ENCODE measurements around the gene KDM1B.
A peak's percentile ranks its signal among the peaks of the same experiment; 100 is the strongest.
"Not testable (repeated sequence)": the region's sequence is repeated elsewhere in the genome, so short reads cannot be mapped to it uniquely, and the experiment has no call there.

Gene KDM1B

DNA sequence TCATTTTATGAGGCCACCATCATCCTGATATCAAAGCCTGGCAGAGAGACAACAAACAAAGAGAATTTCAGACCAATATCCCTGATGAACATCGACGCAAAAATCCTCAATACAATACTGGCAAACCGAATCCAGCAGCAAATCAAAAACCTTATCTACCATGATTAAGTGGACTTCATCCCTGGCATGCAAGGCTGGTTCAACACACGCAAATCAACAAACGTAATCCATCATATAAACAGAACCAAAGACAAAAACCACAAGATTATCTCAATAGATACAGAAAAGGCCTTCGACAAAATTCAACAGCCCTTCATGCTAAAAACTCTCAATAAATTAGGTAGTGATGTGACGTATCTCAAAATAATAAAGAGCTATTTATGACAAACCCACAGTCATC is 76.6 kb downstream of the KDM1B start:
- not testable (repeated sequence) for DNase-seq (ENCODE audit: low read depth in 2 of 2)

DNA sequence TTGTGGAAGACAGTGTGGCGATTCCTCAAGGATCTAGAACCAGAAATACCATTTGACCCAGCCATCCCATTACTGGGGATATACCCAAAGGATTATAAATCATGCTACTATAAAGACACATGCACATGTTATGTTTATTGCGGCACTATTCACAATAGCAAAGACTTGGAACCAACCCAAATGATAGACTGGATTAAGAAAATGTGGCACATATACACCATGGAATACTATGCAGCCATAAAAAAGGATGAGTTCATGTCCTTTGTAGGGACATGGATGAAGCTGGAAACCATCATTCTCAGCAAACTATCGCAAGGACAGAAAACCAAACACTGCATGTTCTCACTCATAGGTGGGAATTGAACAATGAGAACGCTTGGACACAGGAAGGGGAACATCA is 78.5 kb downstream of the KDM1B start:
- not testable (repeated sequence) for DNase-seq (ENCODE audit: low read depth in 2 of 2)

DNA sequence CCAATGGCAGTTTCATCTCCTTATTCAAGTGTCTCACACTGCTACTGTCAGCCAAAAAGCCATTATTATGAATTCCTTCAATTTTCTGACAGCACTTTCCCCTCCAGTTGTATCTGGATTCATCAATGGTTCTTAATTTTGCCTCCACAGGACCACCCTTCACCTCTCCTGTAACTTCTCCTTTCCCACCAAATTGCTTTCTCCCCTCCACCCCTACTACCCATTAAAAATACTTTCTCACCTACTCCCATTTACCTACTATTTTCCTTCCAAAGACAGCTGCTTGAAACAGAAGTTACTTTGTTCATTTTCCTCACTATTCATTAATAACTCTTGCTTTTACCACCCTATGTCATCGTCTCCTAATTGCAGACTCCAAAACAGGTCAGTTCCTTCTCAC is 79.3 kb downstream of the KDM1B start:
- no peak for DNase-seq (ENCODE audit: low read depth in 2 of 2)

DNA sequence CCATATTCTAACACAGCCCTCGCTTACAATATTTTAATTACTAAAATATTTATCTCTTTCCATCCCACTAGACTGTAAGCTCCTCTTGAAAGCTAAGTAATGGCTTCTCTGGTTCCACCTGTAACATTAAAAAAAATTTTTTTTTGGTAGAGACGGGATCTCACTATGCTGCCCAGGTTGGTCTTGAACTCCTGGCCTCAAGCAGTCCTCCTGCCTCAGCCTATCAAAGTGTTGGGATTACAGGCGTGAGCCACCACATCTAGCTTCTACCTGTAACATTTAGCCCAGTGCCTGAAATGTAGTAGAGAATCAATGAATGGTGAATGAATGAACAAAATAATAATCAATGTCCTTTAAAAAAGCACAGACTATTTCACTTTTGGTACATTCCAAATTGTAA is 80.3 kb downstream of the KDM1B start:
- no peak for DNase-seq (ENCODE audit: low read depth in 2 of 2)

DNA sequence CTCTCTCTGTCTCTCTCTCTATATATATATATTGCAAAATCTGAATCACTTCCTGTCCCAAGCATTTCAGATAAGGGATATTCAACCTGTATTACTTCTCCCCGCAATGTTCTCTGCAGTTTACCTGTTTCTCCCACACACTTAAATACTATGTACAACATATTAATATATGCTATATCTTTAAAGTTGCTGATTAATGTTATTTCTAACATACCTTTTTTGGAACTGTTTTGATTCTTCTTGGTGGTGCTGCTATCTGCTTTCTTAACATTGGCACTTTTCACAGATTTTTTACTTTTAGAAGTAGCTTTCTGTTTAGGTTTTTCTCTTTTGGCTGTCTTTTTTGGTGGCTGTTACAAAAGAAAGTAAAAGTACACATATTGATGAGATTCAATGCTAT is 81.9 kb downstream of the KDM1B start:
- DNase-seq (ENCODE audit: low read depth in 2 of 2) = no peak

DNA sequence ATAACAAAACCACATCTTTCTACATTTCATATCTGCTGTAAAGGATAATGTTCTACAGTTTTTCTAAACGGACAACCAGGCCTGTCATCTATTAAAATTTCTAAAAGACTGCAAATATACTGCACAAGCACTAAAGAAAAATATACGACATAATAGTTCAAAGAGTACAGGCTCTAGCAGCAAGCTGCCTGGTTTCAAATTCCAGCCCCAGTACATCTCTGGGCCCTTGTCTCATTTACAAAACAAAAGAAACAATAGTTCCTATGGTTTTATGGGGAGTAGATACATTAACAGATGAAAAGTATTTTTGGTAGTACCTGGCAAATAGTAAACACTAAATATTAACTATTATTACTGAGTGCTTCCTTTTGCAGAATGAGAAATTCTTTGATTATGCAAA is 85.0 kb downstream of the KDM1B start:
- DNase-seq (ENCODE audit: low read depth in 2 of 2) = no peak

DNA sequence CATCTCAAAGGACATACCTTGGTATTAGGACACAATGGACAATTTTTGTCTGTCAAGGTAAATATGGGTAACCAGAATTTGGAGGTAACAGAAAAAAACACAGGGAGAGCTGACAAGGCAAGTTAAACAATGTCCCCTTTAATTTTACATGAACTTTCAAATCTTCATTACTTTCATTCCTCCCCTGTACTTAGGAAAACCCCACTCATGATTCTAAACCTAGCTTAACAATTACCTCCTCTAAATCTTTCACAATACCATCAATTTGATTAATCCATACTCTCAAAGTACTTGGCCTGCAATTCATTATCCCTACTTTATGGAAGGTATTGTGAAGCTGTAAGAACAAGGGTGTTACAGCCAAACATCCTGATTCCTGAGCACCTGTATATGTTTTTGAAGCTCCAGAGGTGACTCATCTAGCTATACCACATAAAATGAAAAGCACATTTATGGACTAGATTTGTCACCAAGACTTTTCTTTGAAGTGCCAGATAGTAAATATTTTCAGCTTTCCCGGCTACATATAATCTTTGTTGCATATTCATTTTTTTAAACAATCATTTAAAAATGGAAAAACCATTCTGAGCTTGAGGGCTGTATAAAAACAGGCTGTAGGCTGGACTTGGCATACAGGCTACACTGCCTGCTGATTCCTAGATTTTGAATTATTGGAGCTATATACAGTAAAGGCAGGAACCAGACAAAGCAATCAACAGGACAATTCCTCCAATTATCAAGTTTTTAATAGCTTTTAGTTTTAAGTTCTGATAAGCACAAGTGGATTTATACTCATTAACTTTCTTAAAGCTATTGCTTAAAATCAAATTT is 86.2 kb downstream of the KDM1B start:
- no peak for DNase-seq (ENCODE audit: low read depth in 2 of 2)

DNA sequence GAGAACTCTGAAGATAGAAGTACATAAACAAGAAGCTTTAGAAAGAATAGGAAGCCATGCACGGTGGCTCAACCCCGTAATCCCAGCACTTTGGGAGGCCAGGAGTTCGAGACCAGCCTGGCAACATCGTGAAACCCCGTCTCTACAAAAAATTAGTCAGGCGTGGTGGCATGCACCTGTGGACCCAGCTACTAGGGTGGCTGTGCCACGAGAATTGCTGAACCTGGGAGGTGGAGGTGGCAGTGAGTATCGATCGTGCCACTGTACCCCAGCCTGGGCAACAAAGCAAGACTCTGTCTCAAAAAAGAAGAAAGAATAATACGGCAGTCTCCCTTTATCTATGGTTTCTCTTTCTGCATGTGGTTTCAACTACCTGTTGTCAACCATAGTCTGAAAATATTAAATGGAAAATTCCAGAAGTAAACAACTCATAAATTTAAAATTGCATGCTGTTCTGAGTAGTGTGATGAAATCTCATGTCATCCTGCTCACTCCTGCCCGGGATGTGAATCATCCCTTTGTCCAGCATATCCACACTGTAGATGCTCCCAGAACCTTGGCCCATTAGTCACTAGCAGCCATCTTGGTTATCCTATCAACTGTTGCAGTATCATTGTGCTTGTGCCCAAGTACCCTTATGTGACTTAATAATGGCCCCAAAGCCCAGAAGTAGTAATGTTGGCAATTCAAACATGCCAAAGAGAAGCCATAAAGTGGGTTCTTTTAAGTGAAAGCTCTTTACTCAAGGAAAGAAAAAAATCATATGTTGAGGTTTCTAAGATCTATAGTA is 87.0 kb downstream of the KDM1B start:
- peak; percentile 74 to 80 for DNase-seq (ENCODE audit: low read depth in 2 of 2)

DNA sequence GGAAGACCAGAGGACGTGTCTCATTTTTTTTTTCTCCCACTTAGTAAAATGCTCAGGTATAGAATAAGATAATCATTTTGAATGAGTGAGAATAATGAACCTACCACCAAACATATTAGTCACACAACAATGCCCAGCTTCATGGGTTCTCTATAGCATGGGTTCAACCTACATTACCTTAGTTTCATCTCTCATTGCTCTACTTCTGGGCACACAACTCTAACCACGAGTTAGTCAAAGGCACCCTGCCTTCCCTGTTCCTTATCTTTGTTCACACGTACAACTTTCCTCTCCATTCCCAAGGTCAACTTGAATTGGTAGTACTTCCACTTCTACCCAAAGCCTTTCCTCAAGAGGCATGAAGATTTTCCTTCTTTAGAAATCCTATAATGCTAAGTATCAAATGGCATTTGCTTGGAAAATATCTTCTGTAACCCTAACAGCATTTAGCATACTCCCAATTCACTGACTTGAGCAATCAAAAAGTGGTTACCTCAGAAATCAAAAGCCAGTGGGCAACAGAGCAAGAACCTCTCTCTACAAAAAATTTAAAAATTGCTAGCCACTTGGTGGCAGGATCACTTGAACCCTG is 88.2 kb downstream of the KDM1B start:
- DNase-seq (ENCODE audit: low read depth in 2 of 2) = no peak

DNA sequence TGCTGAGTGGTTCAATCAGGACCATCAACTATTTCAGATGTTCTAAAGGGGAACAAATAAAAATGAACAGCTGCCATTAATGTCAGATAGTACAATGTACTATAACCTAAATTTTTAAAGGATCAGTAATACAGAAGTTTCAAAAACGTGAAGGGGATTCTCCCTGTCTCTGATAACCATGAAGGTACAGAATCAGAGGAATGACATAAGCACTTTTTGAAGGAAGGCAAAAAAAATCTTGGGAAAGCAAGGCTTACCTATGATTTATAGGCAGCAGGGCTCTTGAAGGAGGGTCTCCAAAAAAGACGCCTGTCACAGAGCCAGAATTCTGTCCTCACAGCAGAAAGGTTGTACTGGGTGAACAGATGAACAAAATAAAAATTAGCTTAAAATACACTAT is 89.0 kb downstream of the KDM1B start:
- no peak for DNase-seq (ENCODE audit: low read depth in 2 of 2)

DNA sequence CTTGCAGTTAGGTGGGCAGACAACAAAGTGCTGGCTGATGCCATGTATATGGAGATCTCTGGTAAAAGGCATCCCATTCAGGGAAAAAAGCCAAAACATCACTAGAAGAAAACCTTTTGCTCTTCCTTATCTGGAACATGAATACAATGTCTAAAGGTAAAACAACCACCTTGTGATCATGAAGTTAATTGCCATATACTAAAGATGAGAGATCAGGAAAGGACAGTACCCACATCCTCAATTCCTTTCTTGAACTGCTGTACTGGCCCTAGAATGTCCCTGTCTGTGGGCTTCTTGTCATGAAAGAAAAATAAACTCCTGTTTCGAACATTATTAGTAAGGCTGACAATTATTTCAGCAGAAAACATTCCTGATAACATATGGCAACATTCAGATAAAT is 89.9 kb downstream of the KDM1B start:
- no peak for DNase-seq (ENCODE audit: low read depth in 2 of 2)

DNA sequence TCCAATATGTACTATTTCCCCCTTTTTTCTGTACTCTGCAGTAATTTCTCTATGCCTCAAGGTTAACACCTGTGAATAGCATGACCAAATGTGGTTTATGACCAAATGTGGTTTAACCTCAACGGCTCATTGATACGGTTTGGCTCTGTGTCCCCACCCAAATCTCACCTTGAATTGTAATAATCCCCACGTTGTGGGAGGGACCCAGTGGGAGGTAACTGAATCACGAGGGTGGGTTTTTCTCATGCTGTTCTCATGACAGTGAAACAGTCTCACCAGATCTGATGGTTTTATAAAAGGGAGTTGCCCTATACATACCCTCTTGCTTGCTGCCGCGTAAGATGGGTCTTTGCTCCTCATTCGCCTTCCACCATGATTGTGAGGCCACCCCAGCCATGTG is 90.4 kb downstream of the KDM1B start:
- DNase-seq (ENCODE audit: low read depth in 2 of 2) = no peak

DNA sequence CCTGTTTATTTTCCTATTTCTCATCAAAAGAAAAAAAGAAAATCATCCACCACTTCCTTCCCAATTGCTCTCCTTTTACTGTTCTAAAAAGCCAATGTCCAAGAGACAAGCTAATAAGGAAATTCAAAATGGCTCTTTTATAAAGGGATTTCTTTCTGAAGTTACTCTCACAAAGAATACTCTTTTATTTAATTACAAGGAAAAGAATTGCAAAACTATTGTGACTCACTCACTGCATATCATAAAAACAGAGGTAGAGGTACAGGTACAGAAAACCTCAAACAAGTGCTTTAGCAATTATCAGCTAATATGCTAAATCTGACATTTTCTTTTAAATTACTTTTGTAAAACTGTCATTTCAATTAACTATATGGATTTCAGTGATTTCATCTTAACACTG is 91.0 kb downstream of the KDM1B start:
- no peak for DNase-seq (ENCODE audit: low read depth in 2 of 2)

DNA sequence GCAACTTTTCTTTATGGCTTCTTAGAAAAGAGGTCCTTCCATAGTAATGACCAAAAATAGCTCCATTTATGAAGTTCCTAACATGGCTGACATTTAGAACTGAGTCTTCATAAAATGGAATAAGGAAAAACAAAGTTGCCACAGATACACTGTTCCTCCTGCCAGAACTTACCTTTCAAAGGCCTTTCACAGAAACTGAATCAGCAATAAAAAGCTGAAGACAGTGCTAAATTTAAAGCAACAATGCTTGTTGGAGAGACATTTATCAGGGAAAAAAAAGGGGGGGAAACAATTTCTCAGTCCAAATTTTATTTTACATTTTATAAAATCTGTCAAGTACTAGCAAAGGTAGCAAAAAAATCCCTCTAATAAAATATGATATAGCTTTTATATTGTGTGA is 91.8 kb downstream of the KDM1B start:
- DNase-seq (ENCODE audit: low read depth in 2 of 2) = no peak

DNA sequence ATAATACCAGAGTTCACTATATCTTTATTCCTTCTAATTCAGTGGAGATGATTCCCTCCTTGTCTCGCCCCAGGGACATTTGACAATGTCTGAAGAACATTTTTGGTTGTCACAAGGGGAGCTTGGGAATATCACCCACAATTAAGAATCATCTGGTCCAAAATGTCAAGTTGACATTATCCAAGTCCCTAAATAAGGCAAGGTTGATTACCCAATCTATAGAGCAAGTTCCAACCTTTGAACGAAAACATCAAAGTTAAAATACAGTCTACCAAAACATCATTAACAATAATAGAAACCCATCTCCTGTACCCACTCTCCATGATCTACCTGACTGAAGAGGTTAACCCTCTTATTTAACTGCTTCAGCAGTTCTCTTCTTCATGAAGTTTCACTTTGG is 93.5 kb downstream of the KDM1B start:
- DNase-seq (ENCODE audit: low read depth in 2 of 2) = no peak

DNA sequence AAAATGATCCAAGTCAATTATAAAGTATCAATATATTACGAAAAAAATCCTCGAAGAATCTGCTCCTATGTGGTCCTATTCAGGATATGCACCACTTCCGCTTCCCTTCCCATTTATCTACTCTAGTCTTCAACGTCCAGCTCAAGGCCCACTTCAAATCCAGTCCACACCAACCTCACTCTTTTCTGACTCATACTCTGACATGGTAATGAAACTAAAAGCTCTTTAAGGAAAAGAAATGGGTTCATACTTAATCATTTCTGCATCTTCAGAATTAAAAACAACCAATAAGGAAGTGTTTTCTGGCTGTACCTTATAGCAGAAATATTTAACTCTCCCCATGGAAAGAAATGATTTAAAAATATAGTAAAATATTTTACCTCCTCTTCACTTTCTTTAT is 94.0 kb downstream of the KDM1B start:
- no peak for DNase-seq (ENCODE audit: low read depth in 2 of 2)

DNA sequence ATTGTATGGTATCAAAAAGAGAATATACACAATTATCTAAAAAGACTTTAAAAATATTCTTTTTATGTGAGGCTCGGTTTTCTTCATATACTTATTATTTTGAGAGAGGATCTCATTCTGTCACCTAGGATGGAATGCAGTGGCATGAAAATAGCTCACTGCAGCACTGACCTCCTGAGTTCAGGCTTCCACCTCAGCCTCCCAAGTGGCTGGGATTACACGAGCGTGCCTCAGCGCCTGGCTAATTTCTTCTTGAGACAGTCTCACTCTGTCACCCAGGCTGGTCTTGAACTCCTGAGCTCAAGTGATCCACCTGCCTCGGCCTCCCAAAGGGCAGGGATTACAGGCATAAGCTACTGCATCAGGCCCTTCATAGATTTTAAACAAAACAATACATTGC is 98.4 kb downstream of the KDM1B start:
- no peak for DNase-seq (ENCODE audit: low read depth in 2 of 2)

DNA sequence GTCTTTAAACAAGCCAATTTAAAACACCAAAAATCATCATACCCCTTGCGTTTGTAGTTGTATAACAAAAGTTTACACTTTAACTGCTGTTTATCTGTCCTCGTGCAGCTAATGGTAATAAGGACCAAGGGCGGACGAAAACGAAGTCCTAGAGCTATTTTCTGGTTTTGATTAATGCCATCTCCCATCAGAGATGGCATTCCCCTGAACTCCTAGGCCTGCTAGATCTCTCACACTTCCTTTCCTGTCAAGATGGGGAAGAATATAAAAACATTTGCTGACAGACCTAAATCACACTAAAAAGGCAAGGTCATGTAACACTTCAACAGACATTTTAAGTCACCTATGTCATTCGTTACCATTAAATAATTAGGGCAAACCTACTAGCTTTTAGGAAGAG is 99.6 kb downstream of the KDM1B start:
- DNase-seq (ENCODE audit: low read depth in 2 of 2) = no peak

DNA sequence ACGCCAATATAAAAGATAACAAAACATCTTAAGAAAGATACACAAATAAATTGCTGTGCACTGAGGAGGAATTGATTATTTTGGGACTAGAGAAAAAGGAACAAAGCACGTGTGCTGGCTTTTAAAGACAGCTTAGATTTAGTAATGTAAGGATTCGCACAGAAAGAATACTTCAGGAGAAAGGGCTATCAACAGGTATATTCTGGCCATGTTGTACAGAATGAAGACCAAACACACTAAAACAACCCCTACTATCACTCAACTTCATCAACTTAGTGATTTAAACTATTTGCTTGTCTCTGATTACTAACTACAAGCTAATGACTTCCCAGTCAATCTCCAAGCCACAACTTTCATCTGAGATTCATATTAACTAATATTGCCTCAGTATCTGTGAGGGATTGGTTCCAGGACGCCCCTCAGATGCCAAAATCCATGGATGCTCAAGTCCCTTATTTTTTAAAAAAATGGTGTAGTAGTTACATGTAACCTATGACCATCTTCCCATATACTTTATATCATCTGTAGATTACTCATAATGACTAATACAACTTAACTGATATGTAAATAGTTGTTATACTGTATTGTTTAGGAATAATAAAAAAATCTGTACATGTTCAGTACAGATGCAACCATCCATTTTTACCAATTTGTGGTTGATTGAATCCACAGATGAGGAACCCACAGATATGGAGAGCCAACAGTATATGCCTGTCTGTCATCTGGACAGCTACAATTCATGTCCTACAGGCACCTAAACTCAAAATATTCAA is 104.6 kb downstream of the KDM1B start:
- no peak for DNase-seq (ENCODE audit: low read depth in 2 of 2)

DNA sequence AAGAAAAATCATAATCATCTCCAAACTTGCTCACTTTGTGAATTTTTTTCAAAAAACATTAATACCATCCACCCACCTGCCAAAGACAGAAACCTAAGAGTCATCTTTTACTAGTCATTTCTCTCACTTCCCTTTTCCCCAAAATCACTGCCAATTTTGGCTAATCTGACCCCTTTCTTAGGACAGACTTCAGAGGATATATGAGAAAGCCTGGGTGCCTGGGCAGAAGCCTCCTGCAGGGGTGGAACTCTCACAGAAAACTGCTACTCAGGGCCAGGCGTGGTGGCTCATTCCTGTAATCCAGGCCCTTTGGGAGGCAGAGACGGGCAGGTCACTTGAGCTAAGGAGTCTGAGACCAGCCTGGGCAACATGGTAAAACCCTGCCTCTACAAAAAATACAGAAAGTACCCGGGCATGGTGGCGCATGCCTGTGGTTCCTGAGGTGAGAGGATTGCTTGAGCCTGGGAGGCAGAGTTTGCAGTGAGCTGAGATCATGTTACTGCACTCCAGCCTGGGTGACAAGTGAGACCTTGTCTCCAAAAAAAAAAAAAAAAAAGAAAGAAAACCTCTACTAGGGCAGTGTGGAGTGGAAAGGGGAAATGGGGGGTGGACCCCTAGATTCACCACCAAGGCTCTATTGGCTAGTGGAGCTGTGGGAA is 105.4 kb downstream of the KDM1B start:
- DNase-seq (ENCODE audit: low read depth in 2 of 2) = no peak

DNA sequence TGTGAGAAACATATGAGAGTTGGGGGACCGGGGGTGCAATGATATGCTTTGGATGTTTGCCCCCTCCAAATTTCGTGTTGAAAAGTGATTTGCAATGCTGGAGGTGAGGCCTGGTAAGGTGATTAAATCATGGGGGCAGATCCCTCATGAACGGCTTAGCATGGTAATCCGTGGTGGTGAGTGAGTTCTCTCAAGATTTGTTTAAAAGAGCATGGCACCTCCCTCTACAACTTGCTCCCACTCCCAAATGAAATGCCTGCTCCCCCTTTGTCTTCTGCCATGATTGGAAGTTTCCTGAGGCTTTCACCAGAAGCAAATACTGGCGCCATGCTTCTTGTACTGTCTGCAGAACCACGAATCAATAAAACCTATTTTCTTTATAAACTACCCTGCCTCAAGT is 106.7 kb downstream of the KDM1B start:
- DNase-seq (ENCODE audit: low read depth in 2 of 2) = no peak

Data from fibroblast of skin of left quadriceps (primary cell).